OCI-LY7 (cell line): ENCODE measurements around the gene ZNF557.

ENCODE experiments used
- CTCF ChIP-seq: fragments of 200-600 bp; sonication (generic); conservative IDR thresholded peaks from 2 replicates; pipeline ENCODE4 v1.5.1; 2014; ENCODE audit warnings: mild to moderate bottlenecking, antibody characterized with exemption, low read length, moderate library complexity, mixed read lengths
- EZH2phosphoT487 ChIP-seq: fragments of 200-600 bp; sonication (generic); IDR thresholded peaks from 2 replicates; pipeline ENCODE4 v1.6.1; 2018; ENCODE audit warnings: low read depth, borderline replicate concordance, mild to moderate bottlenecking, mixed run types, antibody characterized with exemption, low read length, moderate library complexity, mixed read lengths

DNA sequence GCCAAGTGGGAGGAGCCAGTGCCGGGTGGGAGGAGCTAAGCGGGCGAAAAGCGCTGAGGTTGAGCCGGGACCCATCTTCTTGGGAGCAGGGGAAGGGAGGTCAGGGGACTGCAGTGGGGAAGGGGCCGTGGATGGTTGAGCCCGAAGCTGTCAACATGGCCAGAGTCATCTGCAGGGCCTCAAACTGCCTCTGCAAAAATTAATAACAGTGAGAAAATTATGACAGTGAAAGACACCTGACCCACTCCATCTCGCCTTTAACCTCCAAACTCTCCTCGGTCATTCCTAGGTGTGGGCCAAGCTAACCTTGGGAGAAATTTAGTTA, 30.1 kb downstream of the ZNF557 start:
- TF ChIP-seq CTCF (no peak), EZH2phosphoT487 (no peak)
